ENCODE data around the gene PELI1.
"Not testable (repeated sequence)": the region's sequence is repeated elsewhere in the genome, so short reads cannot be mapped to it uniquely, and the experiment has no call there.

PELI1 gene

GRCh38 chr2:64086347-64087082 lies 57.7 kb downstream of the PELI1 start:
- H3K4me3 ChIP-seq (ENCODE audit: low read depth, low read length): no peak overlapping the region
- in situ Hi-C loops (cut with HindIII; ENCODE audit: low sequenced_read_pairs): no loop called here
- no peak for DNase-seq (ENCODE audit: low read depth, low spot score)
- TF ChIP-seq, protein P1, sequence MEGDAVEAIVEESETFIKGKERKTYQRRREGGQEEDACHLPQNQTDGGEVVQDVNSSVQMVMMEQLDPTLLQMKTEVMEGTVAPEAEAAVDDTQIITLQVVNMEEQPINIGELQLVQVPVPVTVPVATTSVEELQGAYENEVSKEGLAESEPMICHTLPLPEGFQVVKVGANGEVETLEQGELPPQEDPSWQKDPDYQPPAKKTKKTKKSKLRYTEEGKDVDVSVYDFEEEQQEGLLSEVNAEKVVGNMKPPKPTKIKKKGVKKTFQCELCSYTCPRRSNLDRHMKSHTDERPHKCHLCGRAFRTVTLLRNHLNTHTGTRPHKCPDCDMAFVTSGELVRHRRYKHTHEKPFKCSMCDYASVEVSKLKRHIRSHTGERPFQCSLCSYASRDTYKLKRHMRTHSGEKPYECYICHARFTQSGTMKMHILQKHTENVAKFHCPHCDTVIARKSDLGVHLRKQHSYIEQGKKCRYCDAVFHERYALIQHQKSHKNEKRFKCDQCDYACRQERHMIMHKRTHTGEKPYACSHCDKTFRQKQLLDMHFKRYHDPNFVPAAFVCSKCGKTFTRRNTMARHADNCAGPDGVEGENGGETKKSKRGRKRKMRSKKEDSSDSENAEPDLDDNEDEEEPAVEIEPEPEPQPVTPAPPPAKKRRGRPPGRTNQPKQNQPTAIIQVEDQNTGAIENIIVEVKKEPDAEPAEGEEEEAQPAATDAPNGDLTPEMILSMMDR (IDR thresholded peaks at IDR 0.05; ENCODE audit: low read depth, low read length): no peak

DNA sequence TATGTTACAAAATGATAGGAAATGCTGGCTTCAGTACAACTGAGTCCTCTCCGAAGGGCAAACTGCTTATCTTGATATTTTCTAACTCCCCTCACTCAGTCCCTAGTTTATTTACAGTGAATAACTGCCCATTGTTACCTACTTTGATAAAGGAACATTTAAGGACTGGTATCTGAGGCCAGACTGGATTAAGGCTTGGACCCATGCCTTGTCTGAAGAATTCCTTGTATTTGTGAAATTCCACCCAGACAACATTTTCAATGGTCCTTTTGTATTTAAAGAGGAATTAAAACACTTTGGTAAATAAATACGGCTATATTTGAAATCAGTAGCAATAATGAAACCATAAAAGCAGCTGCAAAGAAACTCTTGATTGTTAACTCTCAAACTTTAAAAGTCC lies 58.3 kb downstream of the PELI1 start:
- in situ Hi-C loops (cut with HindIII; ENCODE audit: low sequenced_read_pairs): no loop called here
- no peak for DNase-seq (ENCODE audit: low read depth, low spot score)
- no peak overlapping the region for H3K4me3 ChIP-seq (ENCODE audit: low read depth, low read length)
- TF ChIP-seq, protein P1 (IDR thresholded peaks at IDR 0.05; ENCODE audit: low read depth, low read length): no peak

- no peak for DNase-seq (ENCODE audit: low read depth, low spot score)
- H3K4me3 ChIP-seq (ENCODE audit: low read depth, low read length): no peak overlapping the region
- in situ Hi-C loops (cut with HindIII; ENCODE audit: low sequenced_read_pairs): no loop called here
- TF ChIP-seq, protein P1 (IDR thresholded peaks at IDR 0.05; ENCODE audit: low read depth, low read length): no peak
These were observed 63.2 kb downstream of the PELI1 start for GRCh38 chr2:64081046-64081445.

DNA sequence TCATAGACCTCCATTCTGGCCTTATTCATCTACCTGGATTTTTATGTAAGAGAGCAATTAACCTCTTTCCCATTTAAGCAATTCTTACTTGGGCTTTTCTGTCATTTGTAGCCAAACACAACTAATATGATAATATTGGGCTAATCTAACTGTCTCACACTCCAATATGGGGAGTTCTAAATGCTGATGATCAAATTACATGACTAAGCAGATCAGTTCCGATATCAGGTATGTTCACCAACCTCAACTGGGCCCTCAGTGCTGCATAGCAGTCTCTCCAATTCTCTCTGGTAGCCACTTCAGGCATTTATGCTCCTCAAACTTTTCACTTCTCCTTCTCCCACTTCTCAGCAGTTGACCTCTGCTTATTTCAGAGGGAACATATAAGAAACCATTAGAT lies 64.0 kb downstream of the PELI1 start:
- in situ Hi-C loops (cut with HindIII; ENCODE audit: low sequenced_read_pairs): no loop called here

GRCh38 chr2:64079688-64080087 lies 64.5 kb downstream of the PELI1 start:
- in situ Hi-C loops (cut with HindIII; ENCODE audit: low sequenced_read_pairs); H3K4me3 ChIP-seq (ENCODE audit: low read depth, low read length); DNase-seq (ENCODE audit: low read depth, low spot score): not testable (repeated sequence)

More for the DNA sequence above, 64.0 kb downstream of the PELI1 start:
- TF ChIP-seq, protein P1 (IDR thresholded peaks at IDR 0.05; ENCODE audit: low read depth, low read length): no peak
- no peak for DNase-seq (ENCODE audit: low read depth, low spot score)
- no peak overlapping the region for H3K4me3 ChIP-seq (ENCODE audit: low read depth, low read length)

- H3K4me3 ChIP-seq (ENCODE audit: low read depth, low read length); in situ Hi-C loops (cut with HindIII; ENCODE audit: low sequenced_read_pairs); DNase-seq (ENCODE audit: low read depth, low spot score): not testable (repeated sequence)
These were observed 67.4 kb downstream of the PELI1 start for GRCh38 chr2:64076828-64077227.

GRCh38 chr2:64074616-64075015 lies 69.6 kb downstream of the PELI1 start:
- DNase-seq (ENCODE audit: low read depth, low spot score); H3K4me3 ChIP-seq (ENCODE audit: low read depth, low read length); in situ Hi-C loops (cut with HindIII; ENCODE audit: low sequenced_read_pairs): not testable (repeated sequence)

- no peak for DNase-seq (ENCODE audit: low read depth, low spot score)
- in situ Hi-C loops (cut with HindIII; ENCODE audit: low sequenced_read_pairs): no loop called here
- no peak overlapping the region for H3K4me3 ChIP-seq (ENCODE audit: low read depth, low read length)
- TF ChIP-seq, protein P1 (IDR thresholded peaks at IDR 0.05; ENCODE audit: low read depth, low read length): no peak
These were observed 76.9 kb downstream of the PELI1 start for GRCh38 chr2:64067326-64067725.
